ENCODE measurements around the gene SLC32A1.

The SLC32A1 gene

GRCh38 chr20:38723848-38724625 lies at the start of gene SLC32A1:
Gene SLC32A1, plus strand, starts transcription at chr20:38724486. Its CDS starts 239 bp downstream, at chr20:38724725.
- no peak for TF ChIP-seq ZNF565 (CRISPR knock-in tag; conservative IDR thresholded peaks at IDR 0.05; ENCODE audit: low read depth)
- TF ChIP-seq SNAI2 (CRISPR knock-in tag; IDR thresholded peaks at IDR 0.05): no peak
- no peak for TF ChIP-seq ISL1 (CRISPR knock-in tag; IDR thresholded peaks at IDR 0.05)
- no peak for TF ChIP-seq ARNTL (CRISPR knock-in tag; IDR thresholded peaks at IDR 0.05; ENCODE audit: borderline replicate concordance, low read depth)
- no peak for TF ChIP-seq TSHZ2 (CRISPR knock-in tag; IDR thresholded peaks at IDR 0.05)
- no peak for TF ChIP-seq POU6F1 (CRISPR knock-in tag; IDR thresholded peaks at IDR 0.05; ENCODE audit: borderline replicate concordance, low read depth)
- no peak for TF ChIP-seq TOX (CRISPR knock-in tag; IDR thresholded peaks at IDR 0.05; ENCODE audit: borderline replicate concordance)
- TF ChIP-seq TCF4 (CRISPR knock-in tag; IDR thresholded peaks at IDR 0.05; ENCODE audit: borderline replicate concordance): no peak
- no peak for TF ChIP-seq CSRNP3 (CRISPR knock-in tag; IDR thresholded peaks at IDR 0.05)
- TF ChIP-seq PPARA (CRISPR knock-in tag; IDR thresholded peaks at IDR 0.05; ENCODE audit: borderline replicate concordance): no peak
- no peak for TF ChIP-seq PATZ1 (CRISPR knock-in tag; IDR thresholded peaks at IDR 0.05; ENCODE audit: borderline replicate concordance)
- no peak for TF ChIP-seq ZFP3 (CRISPR knock-in tag; IDR thresholded peaks at IDR 0.05)
- TF ChIP-seq ZC3H10 (CRISPR knock-in tag; IDR thresholded peaks at IDR 0.05): no peak
- no peak for TF ChIP-seq BACH2 (CRISPR knock-in tag; IDR thresholded peaks at IDR 0.05; ENCODE audit: borderline replicate concordance)
- no peak for TF ChIP-seq ZFP30 (CRISPR knock-in tag; IDR thresholded peaks at IDR 0.05)
- TF ChIP-seq ZNF8 (CRISPR knock-in tag; IDR thresholded peaks at IDR 0.05): no peak
- no peak for ATAC-seq

- no peak for TF ChIP-seq GLIS3 (CRISPR knock-in tag; IDR thresholded peaks at IDR 0.05)
- TF ChIP-seq POU6F1 (CRISPR knock-in tag; IDR thresholded peaks at IDR 0.05; ENCODE audit: borderline replicate concordance, low read depth): no peak
- no peak for TF ChIP-seq ZFP3 (CRISPR knock-in tag; IDR thresholded peaks at IDR 0.05)
- TF ChIP-seq ZNF8 (CRISPR knock-in tag; IDR thresholded peaks at IDR 0.05): no peak
- TF ChIP-seq ARNTL (CRISPR knock-in tag; IDR thresholded peaks at IDR 0.05; ENCODE audit: borderline replicate concordance, low read depth): no peak
- TF ChIP-seq CSDC2 (CRISPR knock-in tag; IDR thresholded peaks at IDR 0.05): no peak
- no peak for TF ChIP-seq CREB5 (CRISPR knock-in tag; IDR thresholded peaks at IDR 0.05; ENCODE audit: low read depth)
- no peak for TF ChIP-seq CSRNP3 (CRISPR knock-in tag; IDR thresholded peaks at IDR 0.05)
- no peak for TF ChIP-seq TCF4 (CRISPR knock-in tag; IDR thresholded peaks at IDR 0.05; ENCODE audit: borderline replicate concordance)
- no peak for TF ChIP-seq ZNF70 (CRISPR knock-in tag; IDR thresholded peaks at IDR 0.05)
- no peak for TF ChIP-seq TSHZ2 (CRISPR knock-in tag; IDR thresholded peaks at IDR 0.05)
- TF ChIP-seq ISL1 (CRISPR knock-in tag; IDR thresholded peaks at IDR 0.05): no peak
- no peak for TF ChIP-seq RARB (CRISPR knock-in tag; IDR thresholded peaks at IDR 0.05)
- TF ChIP-seq ZC3H10 (CRISPR knock-in tag; IDR thresholded peaks at IDR 0.05): no peak
- no peak for TF ChIP-seq ZFP30 (CRISPR knock-in tag; IDR thresholded peaks at IDR 0.05)
- TF ChIP-seq ESRRG (CRISPR knock-in tag; IDR thresholded peaks at IDR 0.05): no peak
- TF ChIP-seq TOX (CRISPR knock-in tag; IDR thresholded peaks at IDR 0.05; ENCODE audit: borderline replicate concordance): no peak
- TF ChIP-seq BACH2 (CRISPR knock-in tag; IDR thresholded peaks at IDR 0.05; ENCODE audit: borderline replicate concordance): no peak
- ATAC-seq: no peak
Measured at GRCh38 chr20:38674765-38675133, 49.5 kb upstream of the SLC32A1 start.

Data from SK-N-SH treated with all-trans-retinoic acid at 6 μM for 48 hours (cell line).